GM23248 (cell line): ENCODE results near the gene LYPD6B. TPM values are rescaled to one million over a fixed set of nuclear protein-coding genes. Genes with fewer than 3 reads are reported as not detected.

Source experiments
- DNase-seq: peaks from one replicate; pipeline ENCODE4 v3.0.0-alpha.2; 2015
- H2AFZ ChIP-seq: fragments of 200-600 bp; sonication (generic); 2 replicates; pipeline ENCODE4 v1.6.1; 2016; ENCODE audit warnings: antibody characterized with exemption
- H3F3A ChIP-seq: fragments of 200-600 bp; sonication (generic); 2 replicates; pipeline ENCODE4 v1.6.1; 2016; ENCODE audit warnings: mild to moderate bottlenecking, antibody characterized with exemption, mixed run types; ENCODE audit not compliant: insufficient read depth
- H3K27ac ChIP-seq: fragments of 200-600 bp; sonication (generic); 2 replicates; pipeline ENCODE4 v1.5.1; 2016; ENCODE audit warnings: mild to moderate bottlenecking
- H3K27me3 ChIP-seq: fragments of 200-600 bp; sonication (generic); replicated peaks from 2 replicates; pipeline ENCODE4 v1.6.1; 2016; ENCODE audit warnings: mild to moderate bottlenecking; ENCODE audit not compliant: insufficient read depth
- H3K36me3 ChIP-seq: fragments of 200-600 bp; sonication (generic); 2 replicates; pipeline ENCODE4 v1.6.1; 2016; ENCODE audit warnings: low read depth, mild to moderate bottlenecking
- H3K4me1 ChIP-seq: fragments of 200-600 bp; sonication (generic); 2 replicates; pipeline ENCODE4 v1.6.1; 2016; ENCODE audit warnings: mild to moderate bottlenecking; ENCODE audit not compliant: insufficient read depth
- H3K4me2 ChIP-seq: fragments of 200-600 bp; sonication (generic); one replicate; pipeline ENCODE4 v1.6.1; 2016; ENCODE audit warnings: mild to moderate bottlenecking; ENCODE audit not compliant: unreplicated experiment
- H3K4me3 ChIP-seq: fragments of 200-600 bp; sonication (generic); 2 replicates; pipeline ENCODE4 v1.5.1; 2016; ENCODE audit warnings: mild to moderate bottlenecking
- H3K79me2 ChIP-seq: fragments of 200-600 bp; sonication (generic); 2 replicates; pipeline ENCODE4 v1.6.1; 2016; ENCODE audit warnings: mild to moderate bottlenecking; ENCODE audit not compliant: insufficient read depth
- H3K9ac ChIP-seq: fragments of 200-600 bp; sonication (generic); 2 replicates; pipeline ENCODE4 v1.6.1; 2016; ENCODE audit warnings: mild to moderate bottlenecking
- H3K9me2 ChIP-seq: fragments of 200-600 bp; sonication (generic); 2 replicates; pipeline ENCODE4 v1.6.1; 2016; ENCODE audit warnings: mixed run types, mild to moderate bottlenecking, moderate library complexity; ENCODE audit not compliant: insufficient read depth
- H3K9me3 ChIP-seq: fragments of 200-600 bp; sonication (generic); one replicate; pipeline ENCODE4 v1.6.1; 2017; ENCODE audit warnings: low read depth
- H4K20me1 ChIP-seq: fragments of 200-600 bp; sonication (generic); 2 replicates; pipeline ENCODE4 v1.6.0; 2016; ENCODE audit not compliant: insufficient read depth
- EZH2 ChIP-seq: fragments of 200-600 bp; sonication (generic); IDR thresholded peaks from 2 replicates; pipeline ENCODE4 v1.6.1; 2018; ENCODE audit warnings: antibody characterized with exemption, mild to moderate bottlenecking; ENCODE audit not compliant: insufficient read depth, poor library complexity, severe bottlenecking
- EZH2phosphoT487 ChIP-seq: fragments of 200-600 bp; sonication (generic); IDR thresholded peaks from 2 replicates; pipeline ENCODE4 v1.6.1; 2018; ENCODE audit warnings: antibody characterized with exemption, moderate library complexity, mild to moderate bottlenecking, low read depth; ENCODE audit not compliant: insufficient read depth
- WGBS, 2 experiments: methylation state at CpG; one replicate each; pipeline ENCODE4 v1.1.6; 2015 to 2017; ENCODE audit warnings: low lambda C conversion rate in 2 of 2, low coverage in 1 of 2; ENCODE audit errors: missing lambda C conversion rate in 2 of 2; 5-methylcytosine and 5-hydroxymethylcytosine counted together
- in situ Hi-C: fragments of 300-500 bp; cut with MboI; formaldehyde crosslinking; loops from 2 replicates; pipeline ENCODE4 v1.15.0; 2020
- polyA plus RNA-seq: library from polyadenylated mRNA; unstranded; fragments of >200 nt; fragmentation: Nextera tagmentation; extraction: Ambion mirVana; gene quantifications from 2 replicates; pipeline ENCODE4 v1.2.1, GENCODE V29; 2016
- total RNA-seq: library from RNA; depleted of rRNA; stranded (reverse); fragments of >200 nt; shearing (Covaris generic); gene quantifications from 2 replicates; pipeline ENCODE4 v1.2.3, GENCODE V29; 2014

The LYPD6B gene
- total and polyA plus RNA-seq, 2 experiments from 2014 or later, result 3.9 to 11.4 TPM

- DNase-seq, result no peak
- Histone ChIP-seq H3K79me2 (no peaks in the 10 kb centered on the region), H3K4me1 (no peaks in the 10 kb centered on the region), H3K4me3 (no peak overlapping the region), H4K20me1 (no peaks in the 10 kb centered on the region), H3K27ac (no peak overlapping the region), H3K9me3 (no peaks in the 10 kb centered on the region), H3K27me3 (peaks cover 24% of the 10 kb centered on the region; the same call in 1 of the 2 replicates), H3K36me3 (no peaks in the 10 kb centered on the region), H3F3A (no peaks in the 10 kb centered on the region), H3K9ac (no peak overlapping the region), H2AFZ (no peak overlapping the region), H3K4me2 (no peak overlapping the region), H3K9me2 (no peaks in the 10 kb centered on the region)
- in situ Hi-C loops, result loop anchor here (10.0 kb wide), 1 partner anchor 283 kb away; no protein-coding TSS in a partner anchor
- TF ChIP-seq EZH2phosphoT487 (no peak), EZH2 (no peak)
- WGBS, 2 experiments, result 94 to 98% methylated on average over 4 of the region's 4 CpGs
Observed at GRCh38 chr2:149031396-149031795, 7.1 kb upstream of the LYPD6B start.

GRCh38 chr2:149033716-149034115 lies 4.8 kb upstream of the LYPD6B start:
- Histone ChIP-seq H3K36me3 (no peaks in the 10 kb centered on the region), H3K4me2 (no peak overlapping the region), H3K4me3 (no peak overlapping the region), H3K9me2 (no peaks in the 10 kb centered on the region), H3K4me1 (0 out of 2 replicates have a peak, but pooled peaks cover 3% of the 10 kb centered on the region), H3K27me3 (peaks cover 29% of the 10 kb centered on the region), H3F3A (no peaks in the 10 kb centered on the region), H3K27ac (no peak overlapping the region), H3K79me2 (no peaks in the 10 kb centered on the region), H3K9me3 (no peaks in the 10 kb centered on the region), H4K20me1 (no peaks in the 10 kb centered on the region), H2AFZ (no peak overlapping the region), H3K9ac (no peak overlapping the region)
- in situ Hi-C loops, result loop anchor here (10.0 kb wide), 1 partner anchor 281 kb away; no protein-coding TSS in a partner anchor
- 84 to 92% methylated on average over 5 to 8 of the region's 8 CpGs for WGBS, 2 experiments
- DNase-seq, result no peak
- no peak for TF ChIP-seq EZH2phosphoT487
- TF ChIP-seq EZH2, result no peak

GRCh38 chr2:149034406-149034805 lies 4.1 kb upstream of the LYPD6B start:
- in situ Hi-C loops, result loop anchor here (10.0 kb wide), 1 partner anchor 280 kb away; no protein-coding TSS in a partner anchor
- H3K36me3 ChIP-seq, result no peaks in the 10 kb centered on the region

DNA sequence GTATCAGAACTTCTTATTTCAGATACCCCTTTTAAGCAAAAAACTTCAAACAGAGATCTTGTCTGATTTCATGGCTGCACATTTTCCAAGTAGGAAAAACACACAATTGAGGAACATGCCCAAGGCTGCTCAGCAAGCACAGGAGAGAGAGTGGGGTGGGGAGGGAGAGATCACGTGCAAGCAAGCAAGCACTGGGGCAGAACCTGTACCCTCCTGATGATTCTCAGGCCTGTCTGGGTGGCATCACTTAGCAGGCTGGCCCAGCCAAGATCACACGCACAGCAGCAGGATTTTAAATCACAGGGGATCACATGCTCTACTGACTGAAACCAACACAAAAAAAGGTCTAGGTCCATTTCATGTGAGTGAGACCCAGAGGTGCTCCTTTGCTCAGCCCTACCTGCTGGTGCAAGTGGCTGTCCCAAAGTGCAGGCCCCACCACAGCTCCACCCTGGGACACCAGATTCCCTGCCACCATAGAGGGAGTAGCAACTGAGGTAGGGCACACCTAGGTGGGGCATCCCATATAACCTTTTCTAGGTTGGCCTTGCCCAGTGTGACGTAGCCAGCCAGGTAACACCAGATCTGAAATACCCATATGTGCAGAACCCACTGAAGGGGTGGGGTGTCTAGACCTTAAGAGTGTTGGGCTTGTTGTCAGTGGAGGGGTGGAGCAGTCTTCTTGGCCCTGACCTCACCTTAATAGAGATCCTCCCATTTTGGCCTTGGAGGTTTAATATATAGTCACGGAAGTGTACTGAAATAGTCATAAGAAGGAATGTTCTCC lies 1.8 kb upstream of the LYPD6B start:
- no peak overlapping the region for H3K4me2 ChIP-seq
- H3K27ac ChIP-seq, result no peak overlapping the region
- no peak for DNase-seq
- 79 to 86% methylated on average over 4 of the region's 4 CpGs for WGBS, 2 experiments
- H3K9me2 ChIP-seq, result no peaks in the 10 kb centered on the region
- H3K4me1 ChIP-seq, result 0 out of 2 replicates have a peak, but pooled peaks cover 3% of the 10 kb centered on the region
- H3F3A ChIP-seq, result no peaks in the 10 kb centered on the region
- no peak overlapping the region for H3K4me3 ChIP-seq
- H3K36me3 ChIP-seq, result no peaks in the 10 kb centered on the region
- no peak for TF ChIP-seq EZH2phosphoT487
- no peak for TF ChIP-seq EZH2
- no peaks in the 10 kb centered on the region for H4K20me1 ChIP-seq
- in situ Hi-C loops, result loop anchor here (10.0 kb wide), 1 partner anchor 278 kb away; no protein-coding TSS in a partner anchor
- H3K9me3 ChIP-seq, result no peaks in the 10 kb centered on the region
- H3K9ac ChIP-seq, result no peak overlapping the region
- H3K79me2 ChIP-seq, result no peaks in the 10 kb centered on the region
- H3K27me3 ChIP-seq, result peaks cover 15% of the 10 kb centered on the region
- no peak overlapping the region for H2AFZ ChIP-seq

More at GRCh38 chr2:149034406-149034805, 4.1 kb upstream of the LYPD6B start:
- TF ChIP-seq EZH2 (no peak), EZH2phosphoT487 (no peak)
- Histone ChIP-seq H3K4me3 (no peak overlapping the region), H3K9me3 (no peaks in the 10 kb centered on the region), H3K4me2 (no peak overlapping the region), H3K9ac (no peak overlapping the region), H3K9me2 (no peaks in the 10 kb centered on the region), H2AFZ (no peak overlapping the region), H3K79me2 (no peaks in the 10 kb centered on the region), H3K27me3 (peaks cover 22% of the 10 kb centered on the region), H3K4me1 (0 out of 2 replicates have a peak, but pooled peaks cover 3% of the 10 kb centered on the region), H3K27ac (no peak overlapping the region), H3F3A (no peaks in the 10 kb centered on the region), H4K20me1 (no peaks in the 10 kb centered on the region)
- 82 to 90% methylated on average over 6 of the region's 6 CpGs for WGBS, 2 experiments
- DNase-seq, result no peak
